HL-60 (cell line): Measurements from ENCODE around the gene PLEKHN1.

Experiments used
- DNase-seq, 2 experiments: peaks; one replicate each; pipeline ENCODE4 v3.0.0-alpha.2; 2010 to 2020; ENCODE audit warnings: low read depth in 1 of 2, low spot score in 1 of 2
- H3K27ac ChIP-seq: fragments of 250-450 bp; sonication (Bioruptor Pico); replicated peaks from 2 replicates; pipeline ENCODE4 v1.5.1; 2020; ENCODE audit warnings: mild to moderate bottlenecking, moderate library complexity
- H3K27me3 ChIP-seq: fragments of 250-450 bp; sonication (Bioruptor Pico); 2 replicates; pipeline ENCODE4 v1.5.1; 2021; ENCODE audit warnings: mild to moderate bottlenecking, moderate library complexity; ENCODE audit not compliant: insufficient read depth, poor library complexity, severe bottlenecking
- H3K4me3 ChIP-seq: replicated peaks from 2 replicates; pipeline ENCODE4 v1.5.1; 2011; ENCODE audit warnings: mild to moderate bottlenecking, control low read depth, low read length; ENCODE audit not compliant: insufficient read depth
- CTCF ChIP-seq: IDR thresholded peaks from one replicate; pipeline ENCODE4 v1.5.1; 2011; ENCODE audit warnings: low read length, control low read depth, inconsistent platforms; ENCODE audit not compliant: insufficient read depth
- GABPA ChIP-seq: IDR thresholded peaks from 2 replicates; pipeline ENCODE4 v1.6.1; 2012; ENCODE audit warnings: low read depth
- POLR2AphosphoS5 ChIP-seq: IDR thresholded peaks from 2 replicates; pipeline ENCODE4 v1.6.1; 2012; ENCODE audit warnings: low read depth
- SPI1 ChIP-seq: IDR thresholded peaks from 2 replicates; pipeline ENCODE4 v1.6.1; 2012; ENCODE audit warnings: low read depth, mild to moderate bottlenecking, borderline replicate concordance
- TF ChIP-seq, protein P1 (sequence below): IDR thresholded peaks from 2 replicates; pipeline ENCODE4 v1.6.1; 2012; ENCODE audit warnings: low read depth; ENCODE audit not compliant: insufficient replicate concordance

Gene PLEKHN1

DNA sequence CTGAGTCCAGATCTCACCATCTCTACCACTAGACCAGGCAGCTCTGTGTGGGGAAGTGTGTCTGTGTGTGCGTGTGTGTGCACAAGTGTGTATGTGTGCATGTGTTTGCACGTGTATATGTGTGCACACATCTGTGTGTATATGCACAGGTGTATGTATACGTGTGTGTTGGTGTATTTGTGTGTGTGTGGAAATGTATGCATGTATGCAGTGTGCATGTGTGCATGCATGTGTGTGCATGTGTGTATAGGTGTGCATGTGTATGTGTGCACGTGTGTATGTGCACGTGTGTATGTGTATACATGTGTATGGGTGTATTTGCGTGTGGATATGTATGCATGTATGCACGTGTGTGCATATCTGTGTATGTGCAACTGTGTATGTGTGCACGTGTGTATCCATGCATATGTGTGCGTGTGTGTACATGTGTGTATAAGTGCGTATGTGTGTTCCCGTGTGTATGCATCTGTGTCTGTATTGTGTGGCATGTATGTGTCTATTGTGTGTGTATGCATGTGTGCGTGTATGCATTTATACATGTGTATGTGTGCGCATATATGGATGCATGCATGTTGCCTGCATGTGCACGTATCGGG, 3.1 kb downstream of the PLEKHN1 start:
- Histone ChIP-seq H3K27me3 (peaks cover 22% of the 10 kb centered on the region), H3K4me3 (no peak overlapping the region), H3K27ac (no peak overlapping the region)
- TF ChIP-seq CTCF (no peak), SPI1 (no peak), POLR2AphosphoS5 (no peak), GABPA (no peak)
- TF ChIP-seq, protein P1, sequence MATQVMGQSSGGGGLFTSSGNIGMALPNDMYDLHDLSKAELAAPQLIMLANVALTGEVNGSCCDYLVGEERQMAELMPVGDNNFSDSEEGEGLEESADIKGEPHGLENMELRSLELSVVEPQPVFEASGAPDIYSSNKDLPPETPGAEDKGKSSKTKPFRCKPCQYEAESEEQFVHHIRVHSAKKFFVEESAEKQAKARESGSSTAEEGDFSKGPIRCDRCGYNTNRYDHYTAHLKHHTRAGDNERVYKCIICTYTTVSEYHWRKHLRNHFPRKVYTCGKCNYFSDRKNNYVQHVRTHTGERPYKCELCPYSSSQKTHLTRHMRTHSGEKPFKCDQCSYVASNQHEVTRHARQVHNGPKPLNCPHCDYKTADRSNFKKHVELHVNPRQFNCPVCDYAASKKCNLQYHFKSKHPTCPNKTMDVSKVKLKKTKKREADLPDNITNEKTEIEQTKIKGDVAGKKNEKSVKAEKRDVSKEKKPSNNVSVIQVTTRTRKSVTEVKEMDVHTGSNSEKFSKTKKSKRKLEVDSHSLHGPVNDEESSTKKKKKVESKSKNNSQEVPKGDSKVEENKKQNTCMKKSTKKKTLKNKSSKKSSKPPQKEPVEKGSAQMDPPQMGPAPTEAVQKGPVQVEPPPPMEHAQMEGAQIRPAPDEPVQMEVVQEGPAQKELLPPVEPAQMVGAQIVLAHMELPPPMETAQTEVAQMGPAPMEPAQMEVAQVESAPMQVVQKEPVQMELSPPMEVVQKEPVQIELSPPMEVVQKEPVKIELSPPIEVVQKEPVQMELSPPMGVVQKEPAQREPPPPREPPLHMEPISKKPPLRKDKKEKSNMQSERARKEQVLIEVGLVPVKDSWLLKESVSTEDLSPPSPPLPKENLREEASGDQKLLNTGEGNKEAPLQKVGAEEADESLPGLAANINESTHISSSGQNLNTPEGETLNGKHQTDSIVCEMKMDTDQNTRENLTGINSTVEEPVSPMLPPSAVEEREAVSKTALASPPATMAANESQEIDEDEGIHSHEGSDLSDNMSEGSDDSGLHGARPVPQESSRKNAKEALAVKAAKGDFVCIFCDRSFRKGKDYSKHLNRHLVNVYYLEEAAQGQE, result no peak
- no peak for DNase-seq

GRCh38 chr1:970242-970972, 4.1 kb downstream of the PLEKHN1 start:
- H3K27me3 ChIP-seq, result peaks cover 22% of the 10 kb centered on the region
- no peak for DNase-seq
- no peak overlapping the region for H3K27ac ChIP-seq
- TF ChIP-seq CTCF (no peak), SPI1 (no peak), GABPA (no peak), POLR2AphosphoS5 (no peak)
- TF ChIP-seq, protein P1, result no peak
- H3K4me3 ChIP-seq, result no peak overlapping the region

- DNase-seq, result no peak
- TF ChIP-seq GABPA, result no peak
- Histone ChIP-seq H3K27me3 (peaks cover 22% of the 10 kb centered on the region), H3K27ac (no peak overlapping the region), H3K4me3 (no peak overlapping the region)
Measured at GRCh38 chr1:970973-971730, 4.9 kb downstream of the PLEKHN1 start.

DNA sequence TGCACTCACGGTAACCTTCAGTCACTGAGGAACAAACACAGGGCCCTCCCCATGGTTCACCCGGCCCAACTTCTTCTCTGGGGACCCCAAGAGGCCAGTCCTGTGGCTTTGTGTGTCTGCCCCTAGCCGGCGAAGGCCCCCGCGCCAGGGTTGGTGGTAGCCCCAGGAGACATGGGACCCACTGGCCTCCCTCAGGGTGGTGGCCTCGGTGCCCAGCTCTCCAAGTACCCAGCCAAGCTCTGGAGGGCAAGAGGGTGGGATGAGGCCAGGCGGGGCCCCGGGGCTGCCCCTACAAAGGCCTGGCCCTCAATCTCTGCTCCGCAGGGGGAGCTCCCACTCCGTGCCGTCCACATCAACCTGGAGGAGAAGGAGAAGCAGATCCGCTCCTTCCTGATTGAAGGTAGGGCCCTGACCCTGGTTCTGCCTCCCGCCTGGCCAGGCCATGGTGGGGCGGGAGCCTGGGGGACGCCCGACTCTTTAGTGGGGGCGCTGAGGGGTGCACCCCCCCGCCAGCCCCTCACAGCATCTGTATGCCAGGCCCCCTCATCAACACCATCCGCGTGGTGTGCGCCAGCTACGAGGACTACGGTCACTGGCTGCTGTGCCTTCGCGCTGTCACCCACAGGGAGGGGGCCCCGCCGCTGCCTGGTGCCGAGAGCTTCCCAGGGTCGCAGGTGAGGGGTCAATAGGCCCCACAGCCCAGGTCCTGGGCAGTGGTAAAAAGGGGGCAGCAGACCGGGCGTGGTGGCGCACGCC, 5.6 kb downstream of the PLEKHN1 start:
- TF ChIP-seq CTCF (no peak), POLR2AphosphoS5 (no peak), GABPA (no peak), SPI1 (no peak)
- TF ChIP-seq, protein P1, result no peak
- Histone ChIP-seq H3K27ac (no peak overlapping the region), H3K4me3 (no peak overlapping the region), H3K27me3 (peaks cover 22% of the 10 kb centered on the region)
- DNase-seq, result no peak
